Natural killer cell (primary cell): ENCODE data around the gene PARVB. TPM values are rescaled to one million over a fixed set of nuclear protein-coding genes. Genes with fewer than 3 reads are reported as not detected.

Source experiments
- ATAC-seq, 3 donors: fragments of 150-1000 bp in 2 of 3; fragments of 200-7000 bp in 1 of 3; cut with Tn5 transposase; 1 replicate in 1 of 3; 2 replicates in 2 of 3; pipeline ENCODE4 v1.10.0; 2021; ENCODE audit warnings: mild to moderate bottlenecking in 2 of 3, moderate library complexity in 2 of 3
- DNase-seq, 2 donors: peaks; one replicate each; pipeline versions ENCODE4 v3.0.0 to v3.0.0-alpha.2; 2013 to 2021; ENCODE audit warnings: mixed read lengths in 1 of 2
- H3K27ac ChIP-seq: one replicate; pipeline ENCODE4 v1.5.1; 2013; ENCODE audit warnings: mild to moderate bottlenecking, low read length
- H3K27me3 ChIP-seq: one replicate; pipeline ENCODE4 v1.6.1; 2013; ENCODE audit warnings: low read length; ENCODE audit not compliant: control insufficient read depth, insufficient read depth
- H3K36me3 ChIP-seq: one replicate; pipeline ENCODE4 v1.6.1; 2013; ENCODE audit warnings: low read length; ENCODE audit not compliant: control insufficient read depth, insufficient read depth
- H3K4me1 ChIP-seq: one replicate; pipeline ENCODE4 v1.6.1; 2013; ENCODE audit warnings: low read length; ENCODE audit not compliant: control insufficient read depth, insufficient read depth
- H3K4me3 ChIP-seq: one replicate; pipeline ENCODE4 v1.5.1; 2013; ENCODE audit warnings: low read length
- H3K9me3 ChIP-seq: one replicate; pipeline ENCODE4 v1.6.1; 2013; ENCODE audit warnings: low read length; ENCODE audit not compliant: control insufficient read depth, insufficient read depth
- H3K27ac Mint-ChIP-seq, 2 donors: one replicate each; pipeline ENCODE4 v1.8.0; 2022; ENCODE audit warnings: mild to moderate bottlenecking in 2 of 2, mixed read lengths in 2 of 2, moderate library complexity in 1 of 2
- H3K27me3 Mint-ChIP-seq, 2 donors: one replicate each; pipeline ENCODE4 v1.8.0; 2022; ENCODE audit warnings: low read depth in 2 of 2, mixed read lengths in 2 of 2
- H3K36me3 Mint-ChIP-seq: one replicate; pipeline ENCODE4 v1.8.0; 2022; ENCODE audit warnings: mixed read lengths
- H3K4me1 Mint-ChIP-seq, 2 donors: one replicate each; pipeline ENCODE4 v1.8.0; 2022; ENCODE audit warnings: mixed read lengths in 2 of 2
- H3K4me3 Mint-ChIP-seq: one replicate; pipeline ENCODE4 v1.8.0; 2022; ENCODE audit warnings: mild to moderate bottlenecking, moderate library complexity, mixed read lengths
- H3K9me3 Mint-ChIP-seq, 2 donors: one replicate each; pipeline ENCODE4 v1.8.0; 2022; ENCODE audit warnings: mixed read lengths in 2 of 2
- CTCF ChIP-seq: fragments of 200-600 bp; IDR thresholded peaks from one replicate; pipeline ENCODE4 v1.8.0; 2022; ENCODE audit warnings: antibody characterized with exemption
- WGBS: methylation state at CpG from one replicate; pipeline ENCODE4 v1.1.7; 2013; ENCODE audit warnings: missing lambda C conversion rate; ENCODE audit not compliant: insufficient coverage; 5-methylcytosine and 5-hydroxymethylcytosine counted together
- intact Hi-C: fragments of 100-400 bp; cut with micrococcal nuclease; formaldehyde crosslinking; loops from one replicate; pipeline ENCODE4 v1.14.2; 2022
- total RNA-seq, 4 donors: library from RNA; stranded (reverse); fragments of 120-200 nt in 1 of 4; gene quantifications; one replicate each; pipeline versions ENCODE4 v1.2.3 to v1.2.4, GENCODE V29; 2013 to 2022

PARVB gene
- total RNA-seq, 3 donors from 2014 or later (not counting 1 experiment from before 2014, with no cell fraction given), result 2.9 to 12.5 (median 8.1) TPM

- Histone ChIP-seq H3K4me1 (no peaks in the 10 kb centered on the region), H3K36me3 (peaks cover 5% of the 10 kb centered on the region), H3K27me3 (no peaks in the 10 kb centered on the region), H3K9me3 (peaks cover 6% of the 10 kb centered on the region), H3K27ac (no peak overlapping the region), H3K4me3 (no peak overlapping the region)
- H3K27ac Mint-ChIP-seq, result no peak overlapping the region
- no peaks in the 10 kb centered on the region for H3K9me3 Mint-ChIP-seq
- no peak for ATAC-seq
- H3K36me3 Mint-ChIP-seq, result no peaks in the 10 kb centered on the region
- intact Hi-C loops, result no loop called here
- TF ChIP-seq CTCF, result no peak
- no peaks in the 10 kb centered on the region for H3K4me1 Mint-ChIP-seq
- H3K4me3 Mint-ChIP-seq, result no peak overlapping the region
- 90% methylated on average over 11 of the region's 11 CpGs for WGBS
- H3K27me3 Mint-ChIP-seq, result no peaks in the 10 kb centered on the region
- no peak for DNase-seq
These were observed 21.8 kb upstream of the PARVB start for GRCh38 chr22:44002324-44002723.

- ATAC-seq (no peak), DNase-seq (no peak)
- WGBS, result 90% methylated on average over 8 of the region's 8 CpGs
- no peaks in the 10 kb centered on the region for H3K4me1 ChIP-seq
- Mint-ChIP-seq H3K27me3 (no peaks in the 10 kb centered on the region), H3K4me3 (no peak overlapping the region), H3K36me3 (no peaks in the 10 kb centered on the region), H3K27ac (no peak overlapping the region), H3K4me1 (no peaks in the 10 kb centered on the region), H3K9me3 (no peaks in the 10 kb centered on the region)
- H3K4me3 ChIP-seq, result no peak overlapping the region
- H3K27me3 ChIP-seq, result no peaks in the 10 kb centered on the region
- H3K36me3 ChIP-seq, result peaks cover 5% of the 10 kb centered on the region
- no peak for TF ChIP-seq CTCF
- intact Hi-C loops, result no loop called here
- no peak overlapping the region for H3K27ac ChIP-seq
- peaks cover 6% of the 10 kb centered on the region for H3K9me3 ChIP-seq
These were observed 21.1 kb upstream of the PARVB start for GRCh38 chr22:44002997-44003396.

- ATAC-seq, result no peak
- DNase-seq, result no peak
- no peaks in the 10 kb centered on the region for H3K27me3 ChIP-seq
- intact Hi-C loops, result no loop called here
- Mint-ChIP-seq H3K4me1 (no peaks in the 10 kb centered on the region), H3K9me3 (no peaks in the 10 kb centered on the region), H3K27me3 (no peaks in the 10 kb centered on the region), H3K27ac (no peak overlapping the region), H3K4me3 (no peak overlapping the region), H3K36me3 (no peaks in the 10 kb centered on the region)
- H3K27ac ChIP-seq, result no peak overlapping the region
- H3K4me3 ChIP-seq, result no peak overlapping the region
- H3K4me1 ChIP-seq, result no peaks in the 10 kb centered on the region
- no peak for TF ChIP-seq CTCF
- WGBS, result 94% methylated on average over 7 of the region's 7 CpGs
- peaks cover 6% of the 10 kb centered on the region for H3K9me3 ChIP-seq
- peaks cover 4% of the 10 kb centered on the region for H3K36me3 ChIP-seq
These were observed 20.5 kb upstream of the PARVB start for GRCh38 chr22:44003405-44004103.

- WGBS, result 98% methylated on average over 2 of the region's 7 CpGs
- no peak overlapping the region for H3K27ac Mint-ChIP-seq
- TF ChIP-seq CTCF, result no peak
- no peaks in the 10 kb centered on the region for H3K9me3 Mint-ChIP-seq
- H3K4me3 ChIP-seq, result no peak overlapping the region
- ATAC-seq (no peak), DNase-seq (no peak)
- no peak overlapping the region for H3K4me3 Mint-ChIP-seq
- H3K4me1 ChIP-seq, result no peaks in the 10 kb centered on the region
- H3K36me3 Mint-ChIP-seq, result no peaks in the 10 kb centered on the region
- no peak overlapping the region for H3K27ac ChIP-seq
- H3K36me3 ChIP-seq, result no peaks in the 10 kb centered on the region
- peaks cover 6% of the 10 kb centered on the region for H3K9me3 ChIP-seq
- intact Hi-C loops, result no loop called here
- no peaks in the 10 kb centered on the region for H3K27me3 Mint-ChIP-seq
- no peaks in the 10 kb centered on the region for H3K4me1 Mint-ChIP-seq
- no peaks in the 10 kb centered on the region for H3K27me3 ChIP-seq
These were observed 20.0 kb upstream of the PARVB start for GRCh38 chr22:44004104-44004460.
